SK-N-SH treated with all-trans-retinoic acid at 6 μM for 48 hours (cell line): ENCODE data around the gene SDC4.

ENCODE experiments used
- ATAC-seq: fragments of 200-7000 bp; cut with Tn5 transposase; 3 replicates; pipeline ENCODE4 v1.9.1; 2020; ENCODE audit warnings: mild to moderate bottlenecking, moderate library complexity
- BACH2 ChIP-seq: fragments of 250-450 bp; sonication (Bioruptor Pico); IDR thresholded peaks from 2 replicates; pipeline ENCODE4 v1.9.0; 2021; ENCODE audit warnings: mild to moderate bottlenecking, borderline replicate concordance
- ESRRG ChIP-seq: fragments of 250-450 bp; sonication (Bioruptor Pico); IDR thresholded peaks from 2 replicates; pipeline ENCODE4 v1.6.1; 2021; ENCODE audit warnings: mild to moderate bottlenecking
- GLIS3 ChIP-seq: fragments of 250-450 bp; sonication (Bioruptor Pico); IDR thresholded peaks from 2 replicates; pipeline ENCODE4 v1.5.0; 2020; ENCODE audit warnings: mild to moderate bottlenecking, moderate library complexity
- ISL1 ChIP-seq: fragments of 250-450 bp; sonication (Bioruptor Pico); IDR thresholded peaks from 2 replicates; pipeline ENCODE4 v2.1.2; 2022; ENCODE audit warnings: mild to moderate bottlenecking, moderate library complexity
- OSR1 ChIP-seq: fragments of 250-450 bp; sonication (Bioruptor Pico); IDR thresholded peaks from 2 replicates; pipeline ENCODE4 v1.8.0; 2022; ENCODE audit warnings: moderate library complexity, mild to moderate bottlenecking, inconsistent platforms
- PATZ1 ChIP-seq: fragments of 250-450 bp; sonication (Bioruptor Pico); IDR thresholded peaks from 2 replicates; pipeline ENCODE4 v1.8.0; 2020; ENCODE audit warnings: mild to moderate bottlenecking, moderate library complexity, borderline replicate concordance
- POU6F1 ChIP-seq: fragments of 250-450 bp; sonication (Bioruptor Pico); IDR thresholded peaks from 2 replicates; pipeline ENCODE4 v1.8.0; 2021; ENCODE audit warnings: low read depth, mild to moderate bottlenecking, moderate library complexity, borderline replicate concordance
- PPARA ChIP-seq: fragments of 250-450 bp; sonication (Bioruptor Pico); IDR thresholded peaks from 2 replicates; pipeline ENCODE4 v1.5.0; 2020; ENCODE audit warnings: mild to moderate bottlenecking, borderline replicate concordance
- RARB ChIP-seq: fragments of 250-450 bp; sonication (Bioruptor Pico); IDR thresholded peaks from 2 replicates; pipeline ENCODE4 v1.8.0; 2021; ENCODE audit warnings: mild to moderate bottlenecking, moderate library complexity
- SNAI2 ChIP-seq: fragments of 250-450 bp; sonication (Bioruptor Pico); IDR thresholded peaks from 2 replicates; pipeline ENCODE4 v1.5.0; 2020; ENCODE audit warnings: mild to moderate bottlenecking, moderate library complexity
- TCF4 ChIP-seq: fragments of 250-450 bp; sonication (Bioruptor Pico); IDR thresholded peaks from 2 replicates; pipeline ENCODE4 v1.8.0; 2021; ENCODE audit warnings: mild to moderate bottlenecking, moderate library complexity, borderline replicate concordance
- TOX ChIP-seq: fragments of 250-450 bp; sonication (Bioruptor Pico); IDR thresholded peaks from 2 replicates; pipeline ENCODE4 v1.8.0; 2021; ENCODE audit warnings: mild to moderate bottlenecking, moderate library complexity, borderline replicate concordance
- TSHZ2 ChIP-seq: fragments of 250-450 bp; sonication (Bioruptor Pico); IDR thresholded peaks from 2 replicates; pipeline ENCODE4 v1.5.0; 2020; ENCODE audit warnings: mild to moderate bottlenecking, moderate library complexity
- ZC3H10 ChIP-seq: fragments of 250-450 bp; sonication (Bioruptor Pico); IDR thresholded peaks from 2 replicates; pipeline ENCODE4 v1.5.1; 2021; ENCODE audit warnings: mild to moderate bottlenecking, moderate library complexity
- ZFP3 ChIP-seq: fragments of 250-450 bp; sonication (Bioruptor Pico); IDR thresholded peaks from 2 replicates; pipeline ENCODE4 v1.5.0; 2020; ENCODE audit warnings: mild to moderate bottlenecking, moderate library complexity
- ZFP30 ChIP-seq: fragments of 450-650 bp; formaldehyde crosslinking; IDR thresholded peaks from 2 replicates; pipeline ENCODE4 v1.5.0; 2022; ENCODE audit warnings: mild to moderate bottlenecking, moderate library complexity
- ZNF565 ChIP-seq: fragments of 450-650 bp; formaldehyde crosslinking; conservative IDR thresholded peaks from 2 replicates; pipeline ENCODE4 v1.5.0; 2020; ENCODE audit warnings: low read depth, mild to moderate bottlenecking, moderate library complexity
- ZNF70 ChIP-seq: fragments of 450-650 bp; formaldehyde crosslinking; IDR thresholded peaks from 2 replicates; pipeline ENCODE4 v1.5.0; 2020; ENCODE audit warnings: mild to moderate bottlenecking, moderate library complexity
- ZNF8 ChIP-seq: fragments of 450-650 bp; formaldehyde crosslinking; IDR thresholded peaks from 2 replicates; pipeline ENCODE4 v1.5.0; 2020; ENCODE audit warnings: mild to moderate bottlenecking, moderate library complexity
- TF ChIP-seq, protein P1 (sequence below): fragments of 250-450 bp; sonication (Bioruptor Pico); IDR thresholded peaks from 2 replicates; pipeline ENCODE4 v1.5.1; 2021; ENCODE audit warnings: mild to moderate bottlenecking, moderate library complexity
- TF ChIP-seq, protein P2 (sequence below): fragments of 250-450 bp; sonication (Bioruptor Pico); IDR thresholded peaks from 2 replicates; pipeline ENCODE4 v1.5.1; 2020; ENCODE audit warnings: low read depth, mild to moderate bottlenecking, moderate library complexity

Gene SDC4

DNA sequence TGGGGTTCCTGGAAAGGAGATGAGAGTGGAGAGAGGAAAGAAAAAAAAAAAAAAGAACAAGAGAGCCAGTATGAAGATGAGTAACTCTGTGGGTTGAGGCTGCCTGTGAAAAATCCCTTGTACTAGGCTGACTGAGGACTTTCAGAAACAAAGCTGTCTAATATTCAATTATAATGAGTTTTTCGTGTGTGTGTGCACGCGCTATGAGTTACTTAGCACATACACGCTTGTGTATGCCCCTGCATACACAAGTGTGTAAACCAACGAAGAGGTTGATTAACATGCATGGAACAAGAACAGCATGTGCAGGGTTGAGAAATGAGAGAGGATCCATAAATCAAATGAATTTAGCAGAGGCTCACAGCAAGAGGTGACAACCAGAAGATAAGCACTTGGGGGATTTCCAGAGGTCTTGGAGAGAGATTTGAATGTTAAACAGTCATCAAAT, 46.4 kb downstream of the SDC4 start:
- ATAC-seq, result no peak
- TF ChIP-seq ZFP3 (CRISPR knock-in tag) (no peak), GLIS3 (CRISPR knock-in tag) (no peak), ZNF565 (CRISPR knock-in tag) (no peak), ZNF70 (no peak), TOX (no peak), OSR1 (CRISPR knock-in tag) (no peak)
- TF ChIP-seq, protein P1, sequence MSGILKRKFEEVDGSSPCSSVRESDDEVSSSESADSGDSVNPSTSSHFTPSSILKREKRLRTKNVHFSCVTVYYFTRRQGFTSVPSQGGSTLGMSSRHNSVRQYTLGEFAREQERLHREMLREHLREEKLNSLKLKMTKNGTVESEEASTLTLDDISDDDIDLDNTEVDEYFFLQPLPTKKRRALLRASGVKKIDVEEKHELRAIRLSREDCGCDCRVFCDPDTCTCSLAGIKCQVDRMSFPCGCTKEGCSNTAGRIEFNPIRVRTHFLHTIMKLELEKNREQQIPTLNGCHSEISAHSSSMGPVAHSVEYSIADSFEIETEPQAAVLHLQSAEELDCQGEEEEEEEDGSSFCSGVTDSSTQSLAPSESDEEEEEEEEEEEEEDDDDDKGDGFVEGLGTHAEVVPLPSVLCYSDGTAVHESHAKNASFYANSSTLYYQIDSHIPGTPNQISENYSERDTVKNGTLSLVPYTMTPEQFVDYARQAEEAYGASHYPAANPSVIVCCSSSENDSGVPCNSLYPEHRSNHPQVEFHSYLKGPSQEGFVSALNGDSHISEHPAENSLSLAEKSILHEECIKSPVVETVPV, result no peak
- TF ChIP-seq, all 23 proteins: peak for 0

DNA sequence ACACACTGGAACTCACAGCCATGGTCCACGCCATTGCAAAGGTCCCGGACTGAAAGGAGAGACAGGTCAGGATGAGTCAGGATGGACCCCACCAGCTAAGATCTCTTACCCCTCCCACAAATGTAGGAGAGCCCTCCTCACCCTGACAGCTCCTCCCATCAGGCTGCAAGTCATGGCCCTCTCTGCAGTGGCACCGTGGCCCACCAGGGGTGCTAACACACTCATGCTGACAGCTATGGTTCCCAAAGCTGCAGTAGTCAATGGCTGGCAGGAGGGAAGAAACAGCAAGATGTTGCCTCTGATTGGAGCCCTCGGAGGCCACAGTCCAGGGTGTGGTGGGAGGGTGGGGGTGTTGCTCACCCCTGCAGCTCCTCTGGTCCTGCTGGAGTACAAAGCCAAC, 47.3 kb downstream of the SDC4 start:
- TF ChIP-seq ESRRG (no peak), ZNF565 (CRISPR knock-in tag) (no peak), ISL1 (CRISPR knock-in tag) (no peak), PPARA (no peak), RARB (no peak), ZNF70 (no peak), ZC3H10 (no peak), POU6F1 (CRISPR knock-in tag) (no peak), TSHZ2 (CRISPR knock-in tag) (no peak), BACH2 (CRISPR knock-in tag) (no peak), ZNF8 (CRISPR knock-in tag) (no peak), TCF4 (CRISPR knock-in tag) (no peak), TOX (no peak), OSR1 (CRISPR knock-in tag) (no peak), ZFP30 (CRISPR knock-in tag) (no peak), PATZ1 (CRISPR knock-in tag) (no peak), SNAI2 (no peak)
- TF ChIP-seq, protein P1, result no peak
- TF ChIP-seq, protein P2, sequence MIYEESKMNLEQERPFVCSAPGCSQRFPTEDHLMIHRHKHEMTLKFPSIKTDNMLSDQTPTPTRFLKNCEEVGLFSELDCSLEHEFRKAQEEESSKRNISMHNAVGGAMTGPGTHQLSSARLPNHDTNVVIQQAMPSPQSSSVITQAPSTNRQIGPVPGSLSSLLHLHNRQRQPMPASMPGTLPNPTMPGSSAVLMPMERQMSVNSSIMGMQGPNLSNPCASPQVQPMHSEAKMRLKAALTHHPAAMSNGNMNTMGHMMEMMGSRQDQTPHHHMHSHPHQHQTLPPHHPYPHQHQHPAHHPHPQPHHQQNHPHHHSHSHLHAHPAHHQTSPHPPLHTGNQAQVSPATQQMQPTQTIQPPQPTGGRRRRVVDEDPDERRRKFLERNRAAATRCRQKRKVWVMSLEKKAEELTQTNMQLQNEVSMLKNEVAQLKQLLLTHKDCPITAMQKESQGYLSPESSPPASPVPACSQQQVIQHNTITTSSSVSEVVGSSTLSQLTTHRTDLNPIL (CRISPR knock-in tag), result no peak
- peak; percentile 98 for ATAC-seq

DNA sequence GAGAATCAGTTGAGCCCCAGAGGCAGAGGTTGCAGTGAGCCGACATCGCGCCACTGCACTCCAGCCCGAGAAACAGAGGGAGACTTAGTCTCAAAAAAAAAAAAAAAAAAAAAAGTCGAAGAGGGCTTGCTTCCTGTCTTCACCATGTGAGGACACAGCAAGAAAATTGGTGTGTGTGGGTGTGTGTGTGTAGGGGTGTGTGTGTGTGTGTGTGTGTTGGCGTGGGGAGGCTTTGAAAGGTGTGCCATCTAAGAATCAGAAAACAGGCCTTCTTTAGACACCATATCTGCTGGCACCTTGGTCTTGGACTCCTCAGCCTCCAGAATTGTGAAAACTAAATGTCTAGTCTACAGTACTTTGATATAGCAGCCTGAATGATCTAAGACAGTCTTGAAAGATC, 48.4 kb downstream of the SDC4 start:
- no peak for ATAC-seq
- no peak for TF ChIP-seq POU6F1 (CRISPR knock-in tag)
- TF ChIP-seq, protein P1, result no peak
- TF ChIP-seq, protein P2 (CRISPR knock-in tag), result no peak
